HG03354 (cell line): ENCODE measurements around the gene EFNB2.

Source experiments
- ATAC-seq: cut with Tn5 transposase; IDR thresholded peaks from one replicate; pipeline ENCODE4 v1.9.1; 2021; ENCODE audit warnings: mild to moderate bottlenecking; ENCODE audit not compliant: unreplicated experiment, poor library complexity, severe bottlenecking

The EFNB2 gene

DNA sequence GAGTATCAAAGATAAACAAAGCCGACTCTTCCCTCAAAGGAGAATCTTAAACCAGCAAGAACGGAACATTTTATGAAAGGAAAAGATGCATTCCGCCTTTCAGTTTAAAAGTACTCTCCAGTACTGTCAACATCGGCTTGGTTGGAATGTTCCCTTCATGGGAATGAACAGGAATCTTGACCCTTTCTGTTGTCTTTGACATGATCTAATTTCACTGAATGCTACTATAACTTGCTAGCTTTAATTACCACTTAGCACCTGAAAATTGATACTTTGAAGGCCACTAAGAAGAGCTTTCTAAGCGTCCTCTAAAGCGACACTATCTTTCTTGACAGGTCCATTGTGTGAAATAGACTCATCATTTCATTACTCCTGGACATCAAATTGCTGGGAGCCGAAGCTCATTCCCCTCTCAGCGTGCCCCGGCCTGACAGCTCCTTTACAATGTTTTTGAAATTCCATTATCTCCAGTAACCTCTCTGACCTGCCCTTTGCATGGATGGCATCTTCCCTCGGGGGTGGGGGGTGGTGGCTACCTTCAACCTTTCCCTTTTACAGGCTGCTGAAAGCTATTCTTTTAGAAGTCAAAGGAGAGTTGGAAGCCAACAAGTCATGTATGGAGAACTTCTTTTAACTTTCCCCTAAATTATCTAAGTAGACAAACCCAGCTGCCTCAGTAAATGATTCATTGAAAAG lies 67.9 kb downstream of the EFNB2 start:
- ATAC-seq: no peak

DNA sequence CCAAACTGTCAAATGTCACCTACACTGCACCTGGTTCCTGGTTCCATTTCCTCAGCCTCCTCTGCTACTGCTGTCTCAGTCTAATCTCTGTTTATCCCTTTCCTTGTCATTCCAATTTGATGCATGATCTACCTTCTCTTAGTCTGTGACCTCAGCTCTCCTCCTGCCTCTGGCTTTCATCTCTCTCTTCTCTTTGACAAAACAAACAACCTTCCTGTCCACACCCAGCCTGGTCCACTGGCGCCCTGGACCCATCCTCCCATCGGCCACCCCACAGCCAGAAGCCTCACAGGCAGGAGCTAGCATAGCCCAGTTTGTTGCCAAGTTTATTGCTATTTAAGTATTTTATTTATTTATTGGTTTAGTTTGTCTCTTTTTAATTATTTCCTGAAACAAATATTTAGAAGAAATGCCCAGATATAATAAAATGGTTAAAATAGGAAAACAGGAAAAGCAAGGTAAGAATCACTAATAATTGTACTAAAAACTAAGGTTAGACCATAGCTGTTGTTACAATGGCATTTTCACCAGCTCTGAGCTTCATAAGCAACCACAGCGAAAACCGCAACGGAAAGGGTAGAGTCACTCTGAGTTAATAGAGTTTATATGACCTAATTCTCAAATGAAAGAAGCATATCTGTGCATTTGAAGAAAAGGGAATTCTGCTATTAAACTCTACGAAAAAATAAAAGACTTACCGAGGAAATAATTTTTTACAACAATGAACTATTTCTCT lies 68.6 kb downstream of the EFNB2 start:
- ATAC-seq: no peak

DNA sequence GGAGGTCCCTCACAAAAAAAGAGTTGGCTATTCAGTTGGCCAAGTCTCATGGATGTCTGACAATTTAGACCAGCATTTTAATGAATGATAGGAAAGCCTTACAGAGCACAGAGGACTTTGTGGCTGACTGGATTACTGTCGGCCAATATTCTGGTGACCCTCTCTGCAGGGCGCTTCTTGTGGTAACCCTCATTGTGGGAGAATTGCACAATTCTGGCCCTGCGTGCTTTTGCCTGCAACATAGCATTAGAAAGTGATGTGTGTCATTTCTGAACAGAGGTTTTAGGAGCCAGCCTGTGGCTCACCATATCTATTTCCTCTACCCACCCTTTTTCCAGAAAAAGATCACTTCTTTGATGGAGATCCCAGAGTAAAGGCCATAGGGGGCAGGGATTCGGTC lies 71.4 kb downstream of the EFNB2 start:
- ATAC-seq: no peak

DNA sequence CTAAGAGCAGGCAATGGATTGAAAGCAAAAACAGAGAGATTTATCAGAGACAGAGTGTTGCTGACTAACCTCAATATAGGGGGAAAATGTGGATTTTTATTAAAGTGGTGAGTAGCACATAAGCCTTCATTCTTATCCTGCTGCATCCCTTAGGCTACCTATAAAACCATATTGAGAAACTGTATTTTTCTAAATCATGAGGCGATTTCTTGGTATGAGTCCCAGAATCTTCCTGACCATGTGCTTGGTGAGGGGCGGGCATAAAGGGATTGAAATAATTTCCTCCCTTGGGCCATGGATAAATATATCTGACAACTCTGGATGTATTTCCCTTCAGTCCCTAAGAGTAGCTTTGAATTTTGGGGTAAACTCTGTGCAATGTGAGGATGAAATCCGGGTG lies 72.8 kb downstream of the EFNB2 start:
- no peak for ATAC-seq

DNA sequence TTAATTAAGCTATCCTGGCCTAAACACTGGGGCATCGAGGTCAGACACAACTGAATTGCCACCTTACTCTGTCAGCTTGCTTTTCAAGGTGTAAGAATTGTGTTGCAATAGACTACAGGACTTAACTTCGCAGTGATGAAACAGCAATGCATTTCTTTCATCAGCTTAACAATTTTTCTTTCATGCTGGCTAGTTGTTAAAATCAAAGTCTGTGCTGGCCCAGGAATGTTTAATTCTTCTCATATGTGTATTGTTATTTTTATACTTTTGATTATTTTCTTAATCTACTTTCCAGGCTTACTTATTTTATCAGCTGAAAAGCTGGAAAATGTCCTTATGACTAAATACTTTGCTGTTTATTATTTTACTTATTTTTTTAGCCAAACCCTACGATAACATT lies 79.7 kb downstream of the EFNB2 start:
- ATAC-seq: no peak

DNA sequence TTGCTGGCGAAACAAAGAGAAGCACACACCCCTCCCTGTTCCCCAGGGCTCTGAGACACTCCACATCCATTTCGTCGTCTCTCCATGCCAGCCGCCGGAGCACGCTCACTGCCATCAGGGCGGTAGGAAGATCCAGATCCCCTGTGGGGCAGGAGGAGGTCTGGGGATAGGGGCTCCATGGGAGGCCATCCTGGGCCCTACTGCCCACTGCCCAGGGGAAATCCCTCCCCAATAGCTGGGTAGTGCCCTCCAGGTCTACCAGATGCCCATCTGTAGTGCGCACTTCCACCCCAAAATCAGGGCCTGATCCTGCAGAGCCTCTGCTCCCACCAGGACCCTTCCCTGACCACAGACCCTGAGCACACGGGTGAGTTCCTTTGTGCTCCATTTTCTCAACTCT lies 80.3 kb downstream of the EFNB2 start:
- no peak for ATAC-seq

DNA sequence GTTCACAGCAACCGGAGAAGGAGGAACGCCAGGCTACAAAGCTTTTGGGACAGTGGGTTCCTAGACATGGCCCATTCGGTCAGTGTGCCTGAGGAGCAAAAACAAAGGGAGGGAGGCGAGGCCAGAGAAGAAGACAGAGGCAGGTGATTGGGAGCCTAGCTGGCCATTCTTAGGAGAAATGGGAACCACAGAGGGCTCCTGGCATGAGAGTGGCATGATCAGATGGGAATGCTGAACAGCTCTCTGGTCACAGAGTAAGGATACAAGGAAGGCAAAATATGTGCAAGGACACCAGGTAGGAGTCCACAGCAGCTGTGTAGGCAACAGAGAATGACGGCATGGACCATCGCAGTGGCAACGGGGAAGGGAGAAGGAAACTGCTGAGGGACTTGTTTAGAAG lies 82.4 kb downstream of the EFNB2 start:
- no peak for ATAC-seq

DNA sequence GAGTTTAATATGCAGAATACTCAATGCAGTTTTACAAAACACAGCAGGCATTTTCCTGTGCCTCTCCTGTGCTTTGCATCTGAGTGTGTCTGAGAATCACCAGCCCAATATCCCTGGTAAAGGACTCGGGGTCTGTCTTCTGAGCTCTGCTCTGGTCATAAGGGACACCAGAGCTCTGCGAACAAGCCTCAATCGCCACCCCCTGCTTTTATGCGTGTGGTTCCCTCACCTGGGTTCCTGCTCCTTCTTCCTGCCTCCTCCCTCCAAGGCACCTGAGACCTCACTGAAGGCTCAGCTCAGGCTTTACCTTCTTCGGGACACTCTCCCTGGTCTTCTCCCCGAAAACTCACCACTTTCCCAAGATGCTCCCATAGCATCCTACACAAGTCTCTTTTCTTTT lies 84.5 kb downstream of the EFNB2 start:
- no peak for ATAC-seq

DNA sequence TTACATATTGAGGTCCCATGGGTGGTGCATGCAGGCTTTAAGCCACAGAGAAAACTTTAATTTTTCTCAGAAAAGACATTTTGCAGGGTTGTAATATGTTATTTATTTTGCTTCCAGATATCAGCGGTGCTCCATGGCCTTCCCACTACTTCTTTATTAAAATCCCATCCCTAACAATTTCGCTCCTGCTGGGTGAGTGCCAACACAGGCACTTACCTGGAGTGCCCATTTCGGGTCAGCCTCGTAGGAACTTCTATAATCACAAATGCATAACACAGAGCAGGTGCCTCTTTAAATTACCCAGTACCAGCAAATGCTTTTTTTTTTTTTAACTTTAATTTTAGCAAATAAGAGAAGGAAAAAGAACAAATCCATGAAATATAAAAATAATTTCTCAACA lies 86.4 kb downstream of the EFNB2 start:
- no peak for ATAC-seq

DNA sequence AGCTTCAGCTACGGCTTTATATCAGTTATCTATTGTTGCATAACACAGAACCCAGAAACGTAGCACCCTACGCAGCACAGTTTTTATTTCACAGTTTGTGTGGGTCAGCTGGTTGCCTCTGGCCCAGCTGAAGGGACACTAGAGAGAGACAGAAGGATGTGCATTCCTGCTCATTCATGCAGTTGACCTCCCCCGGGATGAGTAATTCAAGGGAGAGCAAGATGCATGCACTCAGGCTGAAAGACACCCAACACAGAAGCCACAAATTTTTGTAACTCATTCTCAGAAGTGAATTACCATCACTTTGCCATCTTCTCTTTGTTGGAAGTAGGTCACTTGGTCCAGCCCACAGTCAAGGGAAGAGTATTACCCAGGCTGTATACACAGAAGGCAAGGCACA lies 89.5 kb downstream of the EFNB2 start:
- ATAC-seq: no peak

DNA sequence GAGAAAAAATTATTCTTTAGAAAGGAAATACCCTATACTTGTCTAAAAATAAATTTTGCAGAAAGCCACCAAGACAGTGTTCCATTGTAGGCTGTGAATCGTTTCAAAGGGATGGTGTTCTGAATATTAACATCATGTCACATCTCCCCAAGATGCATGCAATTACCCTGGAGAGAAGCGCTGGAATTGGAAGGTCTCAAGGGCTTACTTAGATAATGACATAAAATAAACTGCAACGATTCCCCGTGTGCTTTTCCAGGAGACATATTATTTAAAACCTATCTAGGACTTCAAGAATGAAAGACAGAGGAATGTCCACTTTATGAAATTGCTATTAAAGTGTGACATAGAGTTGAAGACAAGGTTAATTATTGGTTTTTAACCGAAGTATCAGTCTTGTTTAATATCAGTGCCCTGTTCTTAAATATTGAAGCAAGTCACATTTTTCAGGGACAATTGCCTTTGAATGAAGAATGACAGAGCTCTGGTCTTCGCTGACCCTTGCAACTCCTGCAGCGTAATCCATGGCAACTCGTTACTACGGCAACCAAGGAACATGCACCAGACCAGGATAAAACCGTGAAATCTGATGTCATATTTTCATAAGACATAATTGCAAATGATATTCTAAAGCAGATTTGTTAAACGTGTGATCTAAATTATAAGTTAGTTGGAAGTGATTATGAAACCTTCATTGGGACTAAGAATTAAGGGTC lies 91.7 kb downstream of the EFNB2 start:
- ATAC-seq: no peak

DNA sequence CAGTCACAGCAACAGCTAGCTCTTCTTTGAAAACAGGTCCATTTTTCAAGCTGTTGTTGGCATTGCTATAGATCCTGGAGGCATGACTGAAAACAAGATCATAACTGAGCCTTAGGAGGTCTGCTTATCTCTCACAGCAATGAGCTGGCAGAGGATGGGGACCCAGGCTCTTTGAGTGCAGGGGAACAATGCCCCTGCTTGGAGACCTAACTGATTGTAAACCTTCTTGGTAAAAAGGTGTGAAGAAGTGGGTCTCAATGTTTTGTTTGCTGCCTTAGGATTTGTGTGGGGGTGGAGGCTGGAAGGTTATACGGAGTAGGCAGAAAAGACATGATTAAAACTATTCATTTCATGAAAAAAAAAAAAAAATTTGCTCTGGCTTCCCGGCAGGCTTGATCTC lies 94.6 kb downstream of the EFNB2 start:
- no peak for ATAC-seq
